ENCODE results near the gene BMP6. TPM values are rescaled to one million over a fixed set of nuclear protein-coding genes. Genes with fewer than 3 reads are reported as not detected.

Gene BMP6
- total and polyA plus RNA-seq, 2 of the 8 experiments (the other 6 are each of a cell fraction or from before 2014, with no cell fraction given): 2.0 to 2.1 TPM

- TF ChIP-seq, protein P1, sequence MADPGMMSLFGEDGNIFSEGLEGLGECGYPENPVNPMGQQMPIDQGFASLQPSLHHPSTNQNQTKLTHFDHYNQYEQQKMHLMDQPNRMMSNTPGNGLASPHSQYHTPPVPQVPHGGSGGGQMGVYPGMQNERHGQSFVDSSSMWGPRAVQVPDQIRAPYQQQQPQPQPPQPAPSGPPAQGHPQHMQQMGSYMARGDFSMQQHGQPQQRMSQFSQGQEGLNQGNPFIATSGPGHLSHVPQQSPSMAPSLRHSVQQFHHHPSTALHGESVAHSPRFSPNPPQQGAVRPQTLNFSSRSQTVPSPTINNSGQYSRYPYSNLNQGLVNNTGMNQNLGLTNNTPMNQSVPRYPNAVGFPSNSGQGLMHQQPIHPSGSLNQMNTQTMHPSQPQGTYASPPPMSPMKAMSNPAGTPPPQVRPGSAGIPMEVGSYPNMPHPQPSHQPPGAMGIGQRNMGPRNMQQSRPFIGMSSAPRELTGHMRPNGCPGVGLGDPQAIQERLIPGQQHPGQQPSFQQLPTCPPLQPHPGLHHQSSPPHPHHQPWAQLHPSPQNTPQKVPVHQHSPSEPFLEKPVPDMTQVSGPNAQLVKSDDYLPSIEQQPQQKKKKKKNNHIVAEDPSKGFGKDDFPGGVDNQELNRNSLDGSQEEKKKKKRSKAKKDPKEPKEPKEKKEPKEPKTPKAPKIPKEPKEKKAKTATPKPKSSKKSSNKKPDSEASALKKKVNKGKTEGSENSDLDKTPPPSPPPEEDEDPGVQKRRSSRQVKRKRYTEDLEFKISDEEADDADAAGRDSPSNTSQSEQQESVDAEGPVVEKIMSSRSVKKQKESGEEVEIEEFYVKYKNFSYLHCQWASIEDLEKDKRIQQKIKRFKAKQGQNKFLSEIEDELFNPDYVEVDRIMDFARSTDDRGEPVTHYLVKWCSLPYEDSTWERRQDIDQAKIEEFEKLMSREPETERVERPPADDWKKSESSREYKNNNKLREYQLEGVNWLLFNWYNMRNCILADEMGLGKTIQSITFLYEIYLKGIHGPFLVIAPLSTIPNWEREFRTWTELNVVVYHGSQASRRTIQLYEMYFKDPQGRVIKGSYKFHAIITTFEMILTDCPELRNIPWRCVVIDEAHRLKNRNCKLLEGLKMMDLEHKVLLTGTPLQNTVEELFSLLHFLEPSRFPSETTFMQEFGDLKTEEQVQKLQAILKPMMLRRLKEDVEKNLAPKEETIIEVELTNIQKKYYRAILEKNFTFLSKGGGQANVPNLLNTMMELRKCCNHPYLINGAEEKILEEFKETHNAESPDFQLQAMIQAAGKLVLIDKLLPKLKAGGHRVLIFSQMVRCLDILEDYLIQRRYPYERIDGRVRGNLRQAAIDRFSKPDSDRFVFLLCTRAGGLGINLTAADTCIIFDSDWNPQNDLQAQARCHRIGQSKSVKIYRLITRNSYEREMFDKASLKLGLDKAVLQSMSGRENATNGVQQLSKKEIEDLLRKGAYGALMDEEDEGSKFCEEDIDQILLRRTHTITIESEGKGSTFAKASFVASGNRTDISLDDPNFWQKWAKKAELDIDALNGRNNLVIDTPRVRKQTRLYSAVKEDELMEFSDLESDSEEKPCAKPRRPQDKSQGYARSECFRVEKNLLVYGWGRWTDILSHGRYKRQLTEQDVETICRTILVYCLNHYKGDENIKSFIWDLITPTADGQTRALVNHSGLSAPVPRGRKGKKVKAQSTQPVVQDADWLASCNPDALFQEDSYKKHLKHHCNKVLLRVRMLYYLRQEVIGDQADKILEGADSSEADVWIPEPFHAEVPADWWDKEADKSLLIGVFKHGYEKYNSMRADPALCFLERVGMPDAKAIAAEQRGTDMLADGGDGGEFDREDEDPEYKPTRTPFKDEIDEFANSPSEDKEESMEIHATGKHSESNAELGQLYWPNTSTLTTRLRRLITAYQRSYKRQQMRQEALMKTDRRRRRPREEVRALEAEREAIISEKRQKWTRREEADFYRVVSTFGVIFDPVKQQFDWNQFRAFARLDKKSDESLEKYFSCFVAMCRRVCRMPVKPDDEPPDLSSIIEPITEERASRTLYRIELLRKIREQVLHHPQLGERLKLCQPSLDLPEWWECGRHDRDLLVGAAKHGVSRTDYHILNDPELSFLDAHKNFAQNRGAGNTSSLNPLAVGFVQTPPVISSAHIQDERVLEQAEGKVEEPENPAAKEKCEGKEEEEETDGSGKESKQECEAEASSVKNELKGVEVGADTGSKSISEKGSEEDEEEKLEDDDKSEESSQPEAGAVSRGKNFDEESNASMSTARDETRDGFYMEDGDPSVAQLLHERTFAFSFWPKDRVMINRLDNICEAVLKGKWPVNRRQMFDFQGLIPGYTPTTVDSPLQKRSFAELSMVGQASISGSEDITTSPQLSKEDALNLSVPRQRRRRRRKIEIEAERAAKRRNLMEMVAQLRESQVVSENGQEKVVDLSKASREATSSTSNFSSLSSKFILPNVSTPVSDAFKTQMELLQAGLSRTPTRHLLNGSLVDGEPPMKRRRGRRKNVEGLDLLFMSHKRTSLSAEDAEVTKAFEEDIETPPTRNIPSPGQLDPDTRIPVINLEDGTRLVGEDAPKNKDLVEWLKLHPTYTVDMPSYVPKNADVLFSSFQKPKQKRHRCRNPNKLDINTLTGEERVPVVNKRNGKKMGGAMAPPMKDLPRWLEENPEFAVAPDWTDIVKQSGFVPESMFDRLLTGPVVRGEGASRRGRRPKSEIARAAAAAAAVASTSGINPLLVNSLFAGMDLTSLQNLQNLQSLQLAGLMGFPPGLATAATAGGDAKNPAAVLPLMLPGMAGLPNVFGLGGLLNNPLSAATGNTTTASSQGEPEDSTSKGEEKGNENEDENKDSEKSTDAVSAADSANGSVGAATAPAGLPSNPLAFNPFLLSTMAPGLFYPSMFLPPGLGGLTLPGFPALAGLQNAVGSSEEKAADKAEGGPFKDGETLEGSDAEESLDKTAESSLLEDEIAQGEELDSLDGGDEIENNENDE (IDR thresholded peaks at IDR 0.05; ENCODE audit: insufficient replicate concordance, low read length): no peak
Measured at GRCh38 chr6:7742223-7742785, 16.4 kb downstream of the BMP6 start (continued).

Measured in H1 (cell line).